Adrenal gland (tissue), 12 donors: Measurements from ENCODE around the gene KCTD17. TPM values are rescaled to one million over a fixed set of nuclear protein-coding genes. Genes with fewer than 3 reads are reported as not detected.

ENCODE experiments used
- DNase-seq, 7 donors: peaks; one replicate each; pipeline ENCODE4 v3.0.0-alpha.2; 2019 to 2020
- H3K27ac ChIP-seq, 5 donors: fragments of 200-600 bp; sonication (generic) in 4 of 5; 1 replicate in 3 of 5; 2 replicates in 2 of 5; pipeline versions ENCODE4 v1.5.1 to v1.8.0; 2016 to 2020; ENCODE audit warnings: mild to moderate bottlenecking in 1 of 5
- H3K27me3 ChIP-seq: fragments of 200-600 bp; 2 replicates; pipeline ENCODE4 v1.8.0; 2021
- H3K36me3 ChIP-seq, 2 donors: fragments of 200-600 bp; replicated peaks in 1 of 2; 1 replicate in 1 of 2; 2 replicates in 1 of 2; pipeline versions ENCODE4 v1.5.1 to v1.8.0; 2018 to 2022
- H3K4me1 ChIP-seq, 2 donors: fragments of 200-600 bp; replicated peaks in 1 of 2; 1 replicate in 1 of 2; 2 replicates in 1 of 2; pipeline versions ENCODE4 v1.5.1 to v1.8.0; 2018 to 2021
- H3K4me3 ChIP-seq, 4 donors: fragments of 200-600 bp; sonication (generic) in 3 of 4; one replicate each; pipeline ENCODE4 v1.5.1; 2016 to 2018
- H3K9me3 ChIP-seq, 3 donors: fragments of 200-600 bp; sonication (generic) in 1 of 3; replicated peaks in 1 of 3; 1 replicate in 2 of 3; 2 replicates in 1 of 3; pipeline versions ENCODE4 v1.5.1 to v1.8.0; 2016 to 2021
- POLR2A ChIP-seq, 2 donors: fragments of 450-650 bp; IDR thresholded peaks; one replicate each; pipeline ENCODE4 v1.6.1; 2017; ENCODE audit warnings: antibody characterized with exemption in 2 of 2, mild to moderate bottlenecking in 2 of 2, moderate library complexity in 1 of 2
- WGBS, 4 donors: extraction: QIAGEN DNeasy Blood & Tissue Kit in 2 of 4; methylation state at CpG; one replicate each; pipeline versions ENCODE4 v1.1.5 to v1.1.7; 2013 to 2017; 5-methylcytosine and 5-hydroxymethylcytosine counted together
- intact Hi-C, 2 donors: fragments of 100-400 bp; cut with DNase I; formaldehyde crosslinking; loops; one replicate each; pipeline versions ENCODE4 v1.14.1 to v1.15.0; 2022 to 2023
- polyA plus RNA-seq, 3 donors: library from polyadenylated mRNA; stranded (reverse); fragments of 200-250 nt in 2 of 3; fragments of 350-450 nt in 1 of 3; fragmentation: Illumina TruSeq in 1 of 3; extraction: RNeasy Lipid Tissue Mini Kit (QIAGEN cat#74804) in 1 of 3; gene quantifications; one replicate each; pipeline ENCODE4 v1.2.3, GENCODE V29; 2013 to 2014
- total RNA-seq, 9 donors: library from RNA; depleted of rRNA in 4 of 9; stranded (reverse); fragments of >200 nt in 4 of 9; fragments of 120-200 nt in 1 of 9; fragmentation: NEBNext Ultra II Directional in 1 of 9; extraction: Animal tissue kit (Norgen Biotek cat#: 25700) in 1 of 9; gene quantifications; one replicate each; pipeline versions ENCODE4 v1.1.0 to v1.2.4, GENCODE V29; 2013 to 2023
- TF ChIP-seq, protein P1 (sequence below), 6 experiments: fragments of 450-650 bp in 4 of 6; fragments of 200-600 bp in 2 of 6; sonication (generic) in 1 of 6; IDR thresholded peaks; 1 replicate in 5 of 6; 2 replicates in 1 of 6; pipeline versions ENCODE4 v1.5.1 to v1.8.0; 2016 to 2021; ENCODE audit warnings: antibody characterized with exemption in 6 of 6, mild to moderate bottlenecking in 2 of 6, moderate library complexity in 1 of 6
- donor health status: healthy with polysubstance abuse.
- donor health status: Bipolar disorder and iron deficiency.
- donor health status: DM: yes; HTN: yes; CAD: no.
- donor health status: DM: no; HTN: no; CAD: no.
- donor health status: DM: no; HTN: no; CAD: no.
- donor health status: DM: yes; HTN: yes; CAD: no.

KCTD17 gene
- total and polyA plus RNA-seq, 12 donors = 10.0 to 71.5 (median 27.0) TPM

DNA sequence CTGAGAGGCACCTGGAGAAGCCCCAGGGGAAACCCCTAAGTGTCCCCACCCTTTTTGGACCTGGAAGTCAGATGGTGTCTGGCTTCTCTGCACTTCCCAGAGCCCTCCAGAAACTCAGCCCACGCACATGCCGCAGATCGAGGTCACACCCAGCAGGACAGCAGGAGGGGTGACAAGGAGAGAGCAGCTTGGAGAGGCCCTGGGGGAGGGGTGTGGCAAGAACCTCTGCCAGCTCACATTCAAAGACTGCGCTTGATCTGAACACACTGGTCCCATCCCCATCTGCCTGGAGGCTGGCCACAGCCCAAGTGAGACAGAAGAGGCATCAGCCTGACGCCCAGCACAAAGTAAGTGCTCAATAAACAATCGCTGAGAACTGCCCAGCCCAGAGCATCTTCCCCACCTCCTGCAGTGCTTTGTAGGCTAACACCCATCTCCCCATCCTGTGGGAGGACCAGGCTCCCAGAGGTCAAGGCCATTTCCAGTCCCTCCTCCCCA, 36.6 kb downstream of the KCTD17 start:
- 29 to 46% (median 43%) methylated on average over 6 of the region's 6 CpGs for WGBS, 4 donors
- H3K27me3 ChIP-seq = no peaks in the 10 kb centered on the region
- intact Hi-C loops = loop anchor here in 1 of 2 donors (10.0 kb wide), 1 partner anchor 77 kb away; no protein-coding TSS in a partner anchor

DNA sequence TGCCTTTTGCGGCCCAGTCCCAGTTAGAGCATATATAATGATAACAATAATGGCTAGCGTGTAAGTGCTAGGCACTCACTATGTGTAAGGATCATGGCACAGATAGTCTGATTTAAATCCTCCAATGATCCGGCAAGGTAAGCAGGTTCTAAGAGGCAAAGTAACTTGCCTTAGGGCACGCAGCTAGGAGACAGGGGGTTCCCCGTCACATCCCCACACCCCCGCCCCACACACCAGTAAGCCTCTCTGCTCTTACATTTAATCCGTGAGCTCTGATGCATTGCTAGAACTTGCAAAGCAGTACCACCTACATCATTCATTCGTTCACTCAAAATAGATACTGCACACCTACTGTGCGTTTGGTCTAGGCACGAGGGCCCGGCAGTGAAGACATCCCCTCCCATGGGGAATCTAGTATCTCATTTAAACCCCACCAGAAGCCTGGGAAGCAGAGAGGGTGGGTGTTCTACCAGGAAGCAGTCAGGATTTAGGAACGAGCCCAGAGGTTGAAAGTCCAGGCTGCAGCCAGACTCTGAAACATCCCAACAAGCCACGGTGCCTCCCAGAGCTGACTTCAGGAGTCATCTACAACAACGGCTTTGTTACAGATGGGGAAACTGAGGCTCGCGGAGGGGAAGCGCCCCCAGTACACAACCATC, 37.3 kb downstream of the KCTD17 start:
- Histone ChIP-seq H3K4me3 (no peak overlapping the region), H3K27me3 (no peaks in the 10 kb centered on the region), H3K9me3 (no peaks in the 10 kb centered on the region), H3K36me3 (no peaks in the 10 kb centered on the region), H3K4me1 (no peaks in the 10 kb centered on the region), H3K27ac (no peak overlapping the region)
- intact Hi-C loops = loop anchor here in 1 of 2 donors (10.0 kb wide), 1 partner anchor 76 kb away; no protein-coding TSS in a partner anchor
- TF ChIP-seq, protein P1, sequence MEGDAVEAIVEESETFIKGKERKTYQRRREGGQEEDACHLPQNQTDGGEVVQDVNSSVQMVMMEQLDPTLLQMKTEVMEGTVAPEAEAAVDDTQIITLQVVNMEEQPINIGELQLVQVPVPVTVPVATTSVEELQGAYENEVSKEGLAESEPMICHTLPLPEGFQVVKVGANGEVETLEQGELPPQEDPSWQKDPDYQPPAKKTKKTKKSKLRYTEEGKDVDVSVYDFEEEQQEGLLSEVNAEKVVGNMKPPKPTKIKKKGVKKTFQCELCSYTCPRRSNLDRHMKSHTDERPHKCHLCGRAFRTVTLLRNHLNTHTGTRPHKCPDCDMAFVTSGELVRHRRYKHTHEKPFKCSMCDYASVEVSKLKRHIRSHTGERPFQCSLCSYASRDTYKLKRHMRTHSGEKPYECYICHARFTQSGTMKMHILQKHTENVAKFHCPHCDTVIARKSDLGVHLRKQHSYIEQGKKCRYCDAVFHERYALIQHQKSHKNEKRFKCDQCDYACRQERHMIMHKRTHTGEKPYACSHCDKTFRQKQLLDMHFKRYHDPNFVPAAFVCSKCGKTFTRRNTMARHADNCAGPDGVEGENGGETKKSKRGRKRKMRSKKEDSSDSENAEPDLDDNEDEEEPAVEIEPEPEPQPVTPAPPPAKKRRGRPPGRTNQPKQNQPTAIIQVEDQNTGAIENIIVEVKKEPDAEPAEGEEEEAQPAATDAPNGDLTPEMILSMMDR (IDR thresholded peaks at IDR 0.05) = no peak
- no peak for TF ChIP-seq POLR2A (IDR thresholded peaks at IDR 0.05)
- 71 to 80% (median 75%) methylated on average over 14 to 17 of the region's 17 CpGs for WGBS, 4 donors
- DNase-seq = no peak

More for the DNA sequence above, 36.6 kb downstream of the KCTD17 start:
- peak in 2 of 7 donors; percentile 26 to 72 for DNase-seq
- TF ChIP-seq POLR2A (IDR thresholded peaks at IDR 0.05) = no peak
- TF ChIP-seq, protein P1 (IDR thresholded peaks at IDR 0.05) = no peak
- Histone ChIP-seq H3K36me3 (no peaks in the 10 kb centered on the region), H3K4me3 (no peak overlapping the region), H3K4me1 (no peaks in the 10 kb centered on the region), H3K27ac (no peak overlapping the region), H3K9me3 (no peaks in the 10 kb centered on the region)

DNA sequence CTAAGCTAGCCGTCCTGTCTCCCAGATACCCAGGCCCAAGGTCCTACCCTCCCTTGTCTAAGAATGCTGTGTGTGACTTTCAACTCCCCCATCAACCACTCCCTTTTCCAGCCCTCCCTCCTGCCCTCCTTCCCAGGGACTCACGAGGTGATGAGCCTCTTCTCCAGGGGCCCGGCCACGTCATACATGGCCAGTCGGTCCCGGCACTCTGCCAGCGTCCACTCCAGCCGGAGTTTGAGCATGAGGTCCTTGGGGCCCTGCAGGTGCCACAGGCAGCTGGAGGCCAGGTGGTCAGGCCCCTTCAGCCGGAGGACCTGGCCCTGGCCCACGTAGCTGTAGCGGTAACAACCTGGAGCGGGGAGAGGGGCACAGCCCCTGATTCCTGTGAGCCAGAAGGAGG, 37.9 kb downstream of the KCTD17 start:
- WGBS, 4 donors = 57 to 76% (median 71%) methylated on average over 8 to 12 of the region's 12 CpGs

More for the DNA sequence above, 37.9 kb downstream of the KCTD17 start:
- Histone ChIP-seq H3K9me3 (no peaks in the 10 kb centered on the region), H3K27ac (no peak overlapping the region), H3K4me3 (no peak overlapping the region), H3K4me1 (no peaks in the 10 kb centered on the region), H3K36me3 (no peaks in the 10 kb centered on the region), H3K27me3 (no peaks in the 10 kb centered on the region)
- no peak for TF ChIP-seq POLR2A (IDR thresholded peaks at IDR 0.05)
- TF ChIP-seq, protein P1 (IDR thresholded peaks at IDR 0.05) = no peak
- intact Hi-C loops = loop anchor here in 1 of 2 donors (10.0 kb wide), 1 partner anchor 75 kb away; no protein-coding TSS in a partner anchor
- peak in 1 of 7 donors; percentile 20 for DNase-seq
